Measurements from ENCODE around the gene CDH26.
"Not testable (repeated sequence)": the region's sequence is repeated elsewhere in the genome, so short reads cannot be mapped to it uniquely, and the experiment has no call there.

CDH26 gene

DNA sequence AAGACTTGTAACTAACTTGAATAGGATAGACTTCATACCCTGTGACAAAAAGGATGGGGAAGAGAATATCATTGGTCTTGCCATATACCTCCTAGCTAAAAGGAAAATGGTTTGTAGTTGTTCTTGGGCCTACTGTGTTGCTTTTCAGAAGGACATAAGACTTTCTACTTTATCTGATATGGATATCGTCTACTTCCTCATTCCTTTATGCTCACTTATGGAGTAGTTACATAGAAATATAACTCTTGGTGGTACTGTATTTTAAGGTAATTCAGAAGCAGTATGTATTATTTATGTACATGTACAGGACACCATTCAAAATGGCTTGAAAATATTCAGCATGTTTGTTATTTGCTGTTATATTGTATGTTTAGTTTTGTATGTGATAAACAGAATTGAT is 10.0 kb upstream of the CDH26 start:
- DNase-seq (ENCODE audit: low read depth) = no peak
- TF ChIP-seq, protein P1, sequence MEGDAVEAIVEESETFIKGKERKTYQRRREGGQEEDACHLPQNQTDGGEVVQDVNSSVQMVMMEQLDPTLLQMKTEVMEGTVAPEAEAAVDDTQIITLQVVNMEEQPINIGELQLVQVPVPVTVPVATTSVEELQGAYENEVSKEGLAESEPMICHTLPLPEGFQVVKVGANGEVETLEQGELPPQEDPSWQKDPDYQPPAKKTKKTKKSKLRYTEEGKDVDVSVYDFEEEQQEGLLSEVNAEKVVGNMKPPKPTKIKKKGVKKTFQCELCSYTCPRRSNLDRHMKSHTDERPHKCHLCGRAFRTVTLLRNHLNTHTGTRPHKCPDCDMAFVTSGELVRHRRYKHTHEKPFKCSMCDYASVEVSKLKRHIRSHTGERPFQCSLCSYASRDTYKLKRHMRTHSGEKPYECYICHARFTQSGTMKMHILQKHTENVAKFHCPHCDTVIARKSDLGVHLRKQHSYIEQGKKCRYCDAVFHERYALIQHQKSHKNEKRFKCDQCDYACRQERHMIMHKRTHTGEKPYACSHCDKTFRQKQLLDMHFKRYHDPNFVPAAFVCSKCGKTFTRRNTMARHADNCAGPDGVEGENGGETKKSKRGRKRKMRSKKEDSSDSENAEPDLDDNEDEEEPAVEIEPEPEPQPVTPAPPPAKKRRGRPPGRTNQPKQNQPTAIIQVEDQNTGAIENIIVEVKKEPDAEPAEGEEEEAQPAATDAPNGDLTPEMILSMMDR (IDR thresholded peaks at IDR 0.05; ENCODE audit: low read depth, low read length, missing control alignments) = no peak

DNA sequence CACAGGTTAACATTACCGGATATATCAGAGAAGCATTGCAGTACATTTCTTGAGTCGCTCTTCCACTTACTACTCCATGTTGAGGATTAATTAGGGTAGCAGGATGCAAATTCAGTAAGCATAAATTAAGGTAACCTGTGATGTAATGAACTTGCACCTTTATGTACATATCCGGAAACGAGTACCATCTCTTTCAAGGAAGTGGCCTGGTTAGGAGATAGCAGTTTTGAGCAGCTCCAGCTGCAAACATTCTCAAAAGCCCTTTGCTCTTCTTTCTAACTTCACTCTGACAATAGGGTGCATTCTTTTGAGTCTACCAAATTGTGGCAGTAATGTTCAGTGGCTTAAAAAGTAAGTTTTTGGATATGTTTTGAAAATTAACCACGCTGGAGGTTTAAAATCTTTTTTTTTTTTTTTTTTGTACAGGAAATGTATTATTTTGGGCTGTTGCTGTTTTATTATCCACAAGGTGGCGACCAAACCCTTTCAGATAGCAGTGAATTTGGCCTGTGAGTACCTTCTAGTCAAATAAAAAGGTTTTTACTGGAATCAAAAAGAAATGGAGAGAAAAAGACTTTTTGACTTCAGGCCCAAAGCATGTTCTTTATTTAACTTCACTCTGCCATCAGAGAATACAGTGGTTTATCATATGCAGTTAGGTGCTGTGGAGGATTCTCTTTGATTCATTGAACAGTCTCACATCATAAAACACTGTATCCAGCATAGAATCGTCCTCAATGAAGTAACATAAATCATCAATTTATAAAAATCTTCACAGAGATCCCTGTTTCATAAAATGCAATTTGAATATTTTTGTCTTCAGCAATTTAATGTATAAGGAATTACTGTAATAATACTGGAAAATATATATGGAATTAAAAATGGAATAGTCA is 9.1 kb upstream of the CDH26 start:
- no peak for DNase-seq (ENCODE audit: low read depth)
- no peak overlapping the region for H3K4me3 ChIP-seq (ENCODE audit: low read depth, low read length)
- TF ChIP-seq, protein P1 (IDR thresholded peaks at IDR 0.05; ENCODE audit: low read depth, low read length, missing control alignments) = peak; percentile 55

More for the DNA sequence above, 10.0 kb upstream of the CDH26 start:
- no peak overlapping the region for H3K4me3 ChIP-seq (ENCODE audit: low read depth, low read length)

DNA sequence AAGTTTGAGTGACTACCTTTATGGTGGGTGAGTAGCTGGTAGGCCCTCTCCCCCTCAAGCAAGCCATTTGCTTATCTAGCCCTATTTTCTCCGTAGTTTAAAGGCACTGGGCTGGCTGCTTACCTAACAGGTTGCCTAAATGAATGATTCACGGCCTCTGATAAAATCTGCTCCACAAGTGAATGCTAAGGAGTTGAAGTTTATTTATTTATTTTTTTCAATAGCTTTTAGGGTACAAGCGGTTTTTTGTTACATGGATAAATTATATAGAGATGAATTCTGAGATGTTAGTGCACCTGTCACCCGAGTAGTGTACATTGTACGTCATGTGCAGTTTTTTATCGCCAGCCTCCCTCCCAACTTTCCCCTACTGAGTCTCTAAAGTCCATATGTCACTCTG is 8.3 kb upstream of the CDH26 start:
- DNase-seq (ENCODE audit: low read depth) = no peak
- TF ChIP-seq, protein P1 (IDR thresholded peaks at IDR 0.05; ENCODE audit: low read depth, low read length, missing control alignments) = no peak
- no peak overlapping the region for H3K4me3 ChIP-seq (ENCODE audit: low read depth, low read length)

DNA sequence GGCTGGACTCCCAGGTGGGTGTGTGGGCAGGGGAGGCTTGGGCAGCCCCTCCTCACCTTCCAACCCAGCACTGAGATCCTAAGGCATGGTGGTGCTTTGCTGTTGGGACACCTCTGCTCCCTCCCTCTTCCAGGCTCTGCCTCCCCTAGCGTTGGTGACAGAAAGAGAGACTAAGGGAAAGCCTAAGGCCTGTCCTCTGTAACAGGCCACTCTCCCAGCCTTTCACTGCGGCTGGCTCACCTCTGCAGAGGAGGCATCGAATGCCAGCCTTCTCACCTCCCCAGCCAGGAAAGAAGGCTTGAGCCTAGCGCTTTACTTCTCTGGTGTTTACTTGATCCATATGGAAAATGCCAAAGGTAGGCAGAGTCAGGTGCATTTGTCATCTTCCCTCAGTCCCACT is 3.5 kb upstream of the CDH26 start:
- TF ChIP-seq, protein P1 (IDR thresholded peaks at IDR 0.05; ENCODE audit: low read depth, low read length, missing control alignments) = no peak
- no peak overlapping the region for H3K4me3 ChIP-seq (ENCODE audit: low read depth, low read length)
- no peak for DNase-seq (ENCODE audit: low read depth)

- TF ChIP-seq, protein P1 (IDR thresholded peaks at IDR 0.05; ENCODE audit: low read depth, low read length, missing control alignments) = peak; percentile 36
- H3K4me3 ChIP-seq (ENCODE audit: low read depth, low read length) = no peak overlapping the region
- no peak for DNase-seq (ENCODE audit: low read depth)
These were observed 3.0 kb upstream of the CDH26 start for GRCh38 chr20:59955131-59955796.

GRCh38 chr20:59957568-59957967 is 655 bp upstream of the CDH26 start:
- not testable (repeated sequence) for H3K4me3 ChIP-seq (ENCODE audit: low read depth, low read length); DNase-seq (ENCODE audit: low read depth)

DNA sequence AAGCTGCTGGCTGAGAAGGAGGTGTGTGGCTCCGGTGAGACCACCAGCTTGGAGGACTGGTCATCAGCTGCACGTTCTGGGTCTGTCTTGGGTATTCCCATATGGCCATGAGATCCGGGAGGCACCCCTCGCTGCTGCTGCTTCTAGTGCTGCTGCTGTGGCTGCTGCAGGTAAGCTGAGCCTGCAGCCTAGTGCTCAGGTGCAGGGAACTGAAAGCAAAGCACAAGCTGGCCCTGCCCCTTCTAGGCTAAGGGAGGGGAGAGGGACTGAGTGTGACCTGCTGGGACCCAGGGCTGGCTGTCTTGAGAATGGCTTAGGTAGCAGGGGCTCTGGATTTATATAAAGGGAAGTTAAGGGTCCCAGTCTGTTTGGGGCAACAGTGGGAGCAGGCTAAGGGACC is 403 bp downstream of the CDH26 start:
- H3K4me3 ChIP-seq (ENCODE audit: low read depth, low read length) = no peak overlapping the region
- no peak for DNase-seq (ENCODE audit: low read depth)
- TF ChIP-seq, protein P1 (IDR thresholded peaks at IDR 0.05; ENCODE audit: low read depth, low read length, missing control alignments) = no peak

Measured in GM12864 (cell line).